HG03108 (cell line): ENCODE measurements around the gene ZBTB33.
A peak's percentile ranks its signal among the peaks of the same experiment; 100 is the strongest.

Experiments
- ATAC-seq: cut with Tn5 transposase; IDR thresholded peaks from one replicate; pipeline ENCODE4 v1.9.1; 2021; ENCODE audit warnings: moderate library complexity; ENCODE audit not compliant: unreplicated experiment

The ZBTB33 gene, protein sequence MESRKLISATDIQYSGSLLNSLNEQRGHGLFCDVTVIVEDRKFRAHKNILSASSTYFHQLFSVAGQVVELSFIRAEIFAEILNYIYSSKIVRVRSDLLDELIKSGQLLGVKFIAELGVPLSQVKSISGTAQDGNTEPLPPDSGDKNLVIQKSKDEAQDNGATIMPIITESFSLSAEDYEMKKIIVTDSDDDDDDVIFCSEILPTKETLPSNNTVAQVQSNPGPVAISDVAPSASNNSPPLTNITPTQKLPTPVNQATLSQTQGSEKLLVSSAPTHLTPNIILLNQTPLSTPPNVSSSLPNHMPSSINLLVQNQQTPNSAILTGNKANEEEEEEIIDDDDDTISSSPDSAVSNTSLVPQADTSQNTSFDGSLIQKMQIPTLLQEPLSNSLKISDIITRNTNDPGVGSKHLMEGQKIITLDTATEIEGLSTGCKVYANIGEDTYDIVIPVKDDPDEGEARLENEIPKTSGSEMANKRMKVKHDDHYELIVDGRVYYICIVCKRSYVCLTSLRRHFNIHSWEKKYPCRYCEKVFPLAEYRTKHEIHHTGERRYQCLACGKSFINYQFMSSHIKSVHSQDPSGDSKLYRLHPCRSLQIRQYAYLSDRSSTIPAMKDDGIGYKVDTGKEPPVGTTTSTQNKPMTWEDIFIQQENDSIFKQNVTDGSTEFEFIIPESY

GRCh38 chrX:120250522-120251271 is at the start of gene ZBTB33:
ZBTB33 (plus strand) TSS chrX:120250812; CDS start chrX:120253416, 2,604 bp downstream.
- peak; percentile 98 for ATAC-seq

GRCh38 chrX:120200851-120201250 is 49.8 kb upstream of the ZBTB33 start:
- ATAC-seq, result no peak

DNA sequence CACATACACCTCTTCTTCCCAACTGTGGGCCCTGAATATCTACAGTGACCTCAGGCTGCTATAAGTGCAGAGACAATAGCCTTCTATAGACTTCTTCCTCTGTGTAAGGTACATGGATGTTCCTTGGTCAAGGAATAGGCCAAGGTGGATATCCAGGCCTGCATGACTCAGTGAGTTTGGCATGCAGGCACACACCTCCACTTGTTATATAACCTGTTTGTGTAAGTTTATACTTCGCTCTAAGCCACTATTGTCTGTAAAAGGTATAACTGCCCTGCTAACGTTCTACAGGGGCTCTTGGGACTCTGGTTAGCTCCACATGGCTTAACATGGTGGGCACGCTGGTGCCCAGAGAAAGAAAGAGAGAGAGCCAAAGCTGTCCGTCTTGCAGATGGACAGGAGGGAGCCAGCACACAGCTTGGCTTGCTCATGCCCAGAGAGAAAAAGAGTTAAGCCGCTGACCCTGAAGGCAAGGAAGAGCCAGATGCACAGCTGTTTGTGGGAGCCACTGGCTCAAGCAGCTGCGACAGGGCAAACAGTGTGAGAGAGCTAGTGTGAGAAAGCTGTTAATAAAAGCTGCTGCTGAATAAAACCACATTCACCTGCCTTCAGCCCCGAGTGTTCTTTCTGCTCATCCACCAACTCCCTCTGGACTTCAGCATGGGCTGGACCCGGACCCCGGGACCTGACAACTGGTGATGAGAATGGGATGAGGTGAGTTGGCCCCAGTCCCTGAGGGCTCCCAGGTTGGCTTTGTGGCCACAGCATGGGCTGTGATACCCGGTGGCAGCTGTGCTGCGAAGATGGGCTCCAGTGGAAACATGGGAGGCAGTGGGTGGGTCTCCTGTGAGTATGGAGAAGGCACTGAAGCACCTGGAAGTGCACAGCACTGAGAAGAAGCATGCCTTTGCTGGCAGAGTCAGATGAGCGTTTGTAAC is 44.5 kb upstream of the ZBTB33 start:
- no peak for ATAC-seq

GRCh38 chrX:120207009-120207605 is 43.5 kb upstream of the ZBTB33 start:
- no peak for ATAC-seq

GRCh38 chrX:120213438-120214265 is 37.0 kb upstream of the ZBTB33 start:
- peak; percentile 66 for ATAC-seq

DNA sequence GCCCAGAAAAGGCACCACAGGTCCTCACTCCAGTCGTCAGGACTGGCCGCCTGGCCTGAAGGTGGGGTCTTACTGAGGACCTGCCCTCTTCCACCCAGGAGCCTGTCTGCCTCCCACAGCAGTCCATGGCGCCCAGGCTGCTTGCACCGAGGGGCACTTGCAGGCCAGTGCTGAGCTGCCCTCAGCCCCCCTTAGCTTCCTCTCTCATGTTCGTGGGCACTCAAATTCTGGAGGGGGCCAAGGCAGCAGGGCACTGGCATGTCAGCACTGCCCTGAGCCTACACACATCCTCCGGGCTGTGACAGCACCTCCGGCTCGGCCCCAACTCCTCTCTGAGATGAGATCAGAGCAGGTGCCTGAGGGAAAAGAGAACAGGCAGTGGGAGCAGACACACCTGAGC is 27.2 kb upstream of the ZBTB33 start:
- no peak for ATAC-seq

DNA sequence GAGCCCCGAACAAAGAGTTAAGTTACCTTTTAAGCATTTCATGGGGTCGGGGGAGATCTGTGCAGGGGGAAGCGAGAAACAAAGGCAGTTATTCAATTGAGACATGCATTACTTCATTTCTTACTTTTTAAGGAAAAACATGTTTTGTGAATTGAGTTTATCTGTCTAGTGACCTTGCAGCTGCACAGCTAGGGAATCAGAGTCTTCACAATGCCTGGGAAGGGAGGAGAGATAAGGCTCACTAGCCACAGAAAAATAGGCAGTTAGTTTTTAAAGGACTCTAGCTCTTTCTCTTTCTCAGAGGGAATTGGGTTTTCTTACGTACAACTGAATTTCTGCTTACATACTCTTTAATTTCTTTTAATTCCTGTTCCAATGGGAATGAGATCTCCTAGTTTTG is 26.2 kb upstream of the ZBTB33 start:
- no peak for ATAC-seq

- no peak for ATAC-seq
Measured at GRCh38 chrX:120228187-120228908, 22.3 kb upstream of the ZBTB33 start.

DNA sequence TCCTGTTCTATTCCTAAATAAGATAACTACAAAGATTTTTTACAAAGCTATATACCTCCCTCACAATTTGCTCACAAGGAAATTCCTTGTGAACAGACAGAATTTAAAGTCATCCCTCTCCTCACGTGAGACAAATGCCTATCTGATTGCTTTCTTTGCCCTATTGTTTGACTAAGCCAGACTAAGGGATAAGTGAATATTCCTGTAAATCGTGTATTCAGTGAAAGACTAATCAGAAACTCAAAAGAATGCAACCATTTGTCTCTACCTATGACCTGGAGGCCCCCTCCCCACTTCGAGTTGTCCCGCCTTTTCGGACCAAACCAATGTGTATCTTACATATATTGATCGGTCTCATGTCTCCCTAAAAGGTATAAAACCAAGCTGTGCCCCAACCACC is 15.3 kb upstream of the ZBTB33 start:
- ATAC-seq, result no peak

DNA sequence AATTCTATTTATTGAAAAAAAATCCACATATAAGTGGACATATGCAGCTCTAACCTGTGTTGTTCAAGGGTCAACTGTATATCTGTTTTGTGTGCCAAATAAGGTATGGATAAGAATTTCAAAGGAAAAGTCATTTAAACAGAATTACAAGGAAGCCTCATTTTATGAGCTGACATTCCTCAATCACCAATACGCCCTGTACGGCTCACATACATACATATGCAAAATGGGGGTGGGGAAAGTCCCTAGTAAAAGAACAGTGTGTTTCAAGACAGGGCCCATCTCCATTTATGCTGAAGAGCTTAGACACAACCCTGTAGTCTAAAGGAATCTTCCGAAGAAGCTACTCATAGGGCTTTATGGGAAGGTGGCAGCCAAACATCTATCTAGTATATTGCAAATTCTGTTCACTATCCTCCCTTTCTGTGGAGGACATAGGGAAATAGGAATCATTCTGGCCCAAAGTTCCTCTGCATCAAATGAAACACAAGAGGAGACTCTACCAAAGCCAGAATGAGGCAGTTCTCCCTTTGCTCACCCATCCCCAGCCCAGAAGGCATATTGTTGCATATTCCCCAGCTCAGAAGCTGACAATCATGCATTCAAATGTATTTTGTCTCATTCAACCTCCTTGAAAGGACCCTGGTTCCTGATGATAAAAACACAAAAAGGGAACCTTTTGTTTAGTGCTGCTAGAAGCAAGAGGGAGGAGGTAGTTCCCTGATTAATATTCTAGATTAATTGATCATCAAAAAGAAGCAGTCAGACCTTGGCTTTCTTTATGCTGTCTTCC is 13.7 kb upstream of the ZBTB33 start:
- no peak for ATAC-seq

- ATAC-seq, result no peak
Measured at GRCh38 chrX:120238933-120239332, 11.7 kb upstream of the ZBTB33 start.

DNA sequence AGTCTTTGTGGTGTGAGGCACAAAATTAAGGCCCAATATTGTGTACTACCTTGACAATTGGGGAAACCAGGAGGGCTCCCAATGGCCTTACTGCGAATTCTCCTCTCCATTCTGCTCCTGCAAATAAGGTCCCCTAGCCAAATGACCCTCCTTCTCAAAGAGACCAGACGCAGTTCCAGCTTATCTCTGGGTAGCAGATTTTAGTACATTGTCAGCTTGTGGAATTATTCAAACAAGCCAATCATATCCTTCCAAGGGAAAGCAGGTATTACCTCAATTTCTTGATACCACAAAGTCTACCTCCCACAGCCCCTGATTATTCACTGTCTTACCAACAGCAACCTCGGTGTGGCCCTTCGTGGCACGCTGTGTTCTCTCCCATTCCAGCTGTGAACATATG is 7.8 kb upstream of the ZBTB33 start:
- ATAC-seq, result no peak

- no peak for ATAC-seq
Measured at GRCh38 chrX:120244395-120244734, 6.2 kb upstream of the ZBTB33 start.

DNA sequence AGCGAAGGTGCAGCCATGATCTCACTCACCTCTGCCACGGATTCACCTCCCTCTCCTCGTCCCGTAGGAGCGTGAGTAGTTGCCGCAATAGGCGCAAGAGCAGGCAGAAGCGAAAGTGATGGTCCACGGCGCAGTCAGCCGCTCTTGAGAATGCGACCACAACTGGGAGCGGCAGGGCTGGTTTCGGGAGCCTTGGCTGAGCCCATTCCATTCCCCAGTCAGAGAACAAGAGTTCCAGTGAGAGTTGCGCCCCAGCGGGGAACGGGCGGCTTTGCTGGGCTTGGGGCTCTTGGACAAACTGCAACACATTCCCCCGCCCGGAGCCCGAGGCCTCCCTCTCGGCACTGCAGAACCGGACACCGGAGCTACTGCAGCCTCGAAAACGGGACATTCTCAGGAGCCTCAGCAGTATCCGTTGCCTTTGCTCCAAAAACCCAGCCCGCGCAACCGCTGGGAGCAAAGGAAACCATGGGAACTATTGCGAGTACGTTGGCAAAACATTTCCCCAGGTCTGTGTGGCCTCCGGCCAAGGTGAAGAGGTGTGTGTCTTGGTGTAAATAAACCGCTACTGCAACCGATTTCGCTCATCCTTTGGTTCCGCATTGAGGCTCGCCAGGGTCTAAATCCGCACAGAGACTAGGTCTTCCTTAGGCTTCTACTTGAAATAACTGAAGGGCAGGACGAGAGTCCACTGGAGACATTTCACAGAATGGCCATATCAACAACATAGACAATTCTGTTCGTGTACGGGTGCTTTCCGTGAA is 5.7 kb upstream of the ZBTB33 start:
- peak; percentile 82 for ATAC-seq

DNA sequence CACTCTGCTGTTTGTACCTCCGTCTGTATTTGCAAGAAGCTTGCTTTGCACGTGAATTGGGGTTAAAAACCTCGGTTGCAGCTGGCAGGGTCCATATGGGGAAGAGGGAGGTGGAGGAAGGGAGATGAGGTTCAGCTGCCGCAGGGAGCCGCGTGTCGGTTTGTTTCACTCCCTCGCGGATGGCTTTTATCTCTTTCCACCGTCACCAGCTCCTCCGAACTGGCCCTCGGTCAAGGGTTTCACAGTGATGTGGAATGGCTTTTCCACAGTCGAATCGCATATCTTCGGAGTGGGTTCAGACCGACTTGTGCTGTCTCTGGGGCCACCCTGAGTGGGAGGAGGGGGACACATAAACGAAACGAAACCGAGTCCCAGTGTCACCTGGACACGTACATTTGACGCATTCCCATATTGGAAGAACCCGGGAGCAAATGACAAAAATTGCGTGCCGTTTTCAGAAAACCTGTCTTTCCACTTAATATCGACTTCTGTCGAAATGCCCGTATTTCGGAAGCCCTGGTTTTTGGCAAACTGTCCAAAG is 929 bp downstream of the ZBTB33 start:
- ATAC-seq, result no peak

DNA sequence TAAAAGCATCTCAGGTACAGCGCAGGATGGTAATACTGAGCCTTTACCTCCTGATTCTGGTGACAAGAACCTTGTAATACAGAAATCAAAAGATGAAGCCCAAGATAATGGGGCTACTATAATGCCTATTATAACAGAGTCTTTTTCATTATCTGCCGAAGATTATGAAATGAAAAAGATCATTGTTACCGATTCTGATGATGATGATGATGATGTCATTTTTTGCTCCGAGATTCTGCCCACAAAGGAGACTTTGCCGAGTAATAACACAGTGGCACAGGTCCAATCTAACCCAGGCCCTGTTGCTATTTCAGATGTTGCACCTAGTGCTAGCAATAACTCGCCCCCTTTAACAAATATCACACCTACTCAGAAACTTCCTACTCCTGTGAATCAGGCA is 3.2 kb downstream of the ZBTB33 start:
- no peak for ATAC-seq

DNA sequence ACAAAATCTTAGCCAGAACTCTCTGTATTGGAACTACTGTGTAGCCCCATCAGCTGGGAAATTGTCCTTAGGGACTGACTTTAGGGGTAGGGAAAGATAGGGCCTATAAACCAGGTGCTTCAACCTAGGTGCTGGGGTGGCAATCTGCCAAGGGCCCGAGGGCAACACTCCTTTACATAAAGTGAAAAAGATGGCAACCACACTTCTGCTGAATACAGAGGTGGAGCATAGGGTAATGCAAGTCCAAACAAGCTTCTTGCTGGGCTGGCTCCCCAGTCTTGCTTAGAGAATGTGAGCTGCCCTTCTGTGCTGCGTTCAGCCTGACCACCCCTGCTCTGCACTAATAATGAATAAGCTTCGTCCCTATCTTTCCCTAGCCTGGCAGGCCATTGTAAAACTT is 9.8 kb downstream of the ZBTB33 start:
- no peak for ATAC-seq
